K562 (cell line): ENCODE data around the gene PRKACB. TPM values are rescaled to one million over a fixed set of nuclear protein-coding genes. Genes with fewer than 3 reads are reported as not detected.
A peak's percentile ranks its signal among the peaks of the same experiment; 100 is the strongest.

ENCODE experiments used
- BDP1 ChIP-seq: IDR thresholded peaks from 3 replicates; pipeline ENCODE4 v1.6.1; 2011; ENCODE audit not compliant: insufficient read length, insufficient read depth
- BRD4 ChIP-seq: fragments of 200-600 bp; sonication (generic); IDR thresholded peaks from 2 replicates; pipeline ENCODE4 v1.6.1; 2017; ENCODE audit warnings: inconsistent platforms
- EP400 ChIP-seq: fragments of 450-650 bp; IDR thresholded peaks from 2 replicates; pipeline ENCODE4 v1.6.1; 2017; ENCODE audit warnings: antibody characterized with exemption, mild to moderate bottlenecking, moderate library complexity
- FOXA3 ChIP-seq, 2 experiments: fragments of 450-650 bp in 1 of 2; sonication (generic) in 1 of 2; formaldehyde crosslinking; IDR thresholded peaks in 1 of 2; conservative IDR thresholded peaks in 1 of 2; 2 replicates each; pipeline versions ENCODE4 v1.4.0 to v1.8.0; 2020 to 2022; ENCODE audit warnings: mild to moderate bottlenecking in 2 of 2, missing genetic modification reagents in 1 of 2
- FOXP4 ChIP-seq: sonication (generic); formaldehyde crosslinking; IDR thresholded peaks from 2 replicates; pipeline ENCODE4 v1.8.0; 2022; ENCODE audit warnings: mild to moderate bottlenecking, missing genetic modification reagents, borderline replicate concordance
- HDGF ChIP-seq: fragments of 450-650 bp; IDR thresholded peaks from 2 replicates; pipeline ENCODE4 v1.6.1; 2016
- HMGN3 ChIP-seq: IDR thresholded peaks from 2 replicates; pipeline ENCODE4 v1.6.1; 2011; ENCODE audit warnings: borderline replicate concordance, low read depth, mild to moderate bottlenecking, mixed read lengths, low read length; ENCODE audit not compliant: insufficient read length; ENCODE audit errors: extremely low read depth
- MIER1 ChIP-seq: fragments of 450-650 bp; IDR thresholded peaks from 2 replicates; pipeline ENCODE4 v1.6.1; 2016; ENCODE audit warnings: antibody characterized with exemption, mild to moderate bottlenecking, low read depth
- NFE2L1 ChIP-seq: fragments of 450-650 bp; IDR thresholded peaks from 2 replicates; pipeline ENCODE4 v1.6.1; 2016; ENCODE audit warnings: missing genetic modification characterization, low read depth, mild to moderate bottlenecking, missing compliant biosample characterization, moderate library complexity, borderline replicate concordance
- POLR2AphosphoS2 ChIP-seq: IDR thresholded peaks from 2 replicates; pipeline ENCODE4 v1.6.1; 2012; ENCODE audit warnings: low read length, improper control_type of control experiment
- POLR2H ChIP-seq: IDR thresholded peaks from 2 replicates; pipeline ENCODE4 v1.6.1; 2016; ENCODE audit warnings: missing genetic modification characterization, low read depth, mild to moderate bottlenecking, control low read depth, missing compliant biosample characterization, moderate library complexity
- RCOR1 ChIP-seq, 2 experiments: IDR thresholded peaks; 2 replicates each; pipeline ENCODE4 v1.6.1; 2012; ENCODE audit warnings: low read depth in 2 of 2, low read length in 2 of 2, borderline replicate concordance in 1 of 2, improper control_type of control experiment in 1 of 2
- SIN3B ChIP-seq: fragments of 450-650 bp; IDR thresholded peaks from 2 replicates; pipeline ENCODE4 v1.6.1; 2017; ENCODE audit warnings: low read depth, mild to moderate bottlenecking, moderate library complexity
- SMARCB1 ChIP-seq: IDR thresholded peaks from 2 replicates; pipeline ENCODE4 v1.6.1; 2011; ENCODE audit warnings: improper control_type of control experiment, low read depth; ENCODE audit not compliant: insufficient read length
- STAT5A ChIP-seq: IDR thresholded peaks from 2 replicates; pipeline ENCODE4 v1.6.1; 2012; ENCODE audit warnings: low read length, inconsistent platforms, borderline replicate concordance
- TAF15 ChIP-seq: fragments of 200-400 bp; formaldehyde crosslinking; IDR thresholded peaks from 2 replicates; pipeline ENCODE4 v1.6.1; 2017; ENCODE audit warnings: mild to moderate bottlenecking, low read depth, low read length, moderate library complexity
- ZBTB17 ChIP-seq: fragments of 450-650 bp; formaldehyde crosslinking; IDR thresholded peaks from 2 replicates; pipeline ENCODE4 v1.4.0; 2020; ENCODE audit warnings: mild to moderate bottlenecking
- ZNF507 ChIP-seq: conservative IDR thresholded peaks from 2 replicates; pipeline ENCODE4 v1.6.1; 2017; ENCODE audit warnings: missing genetic modification characterization, missing compliant biosample characterization
- ZNF561 ChIP-seq: fragments of 450-650 bp; formaldehyde crosslinking; conservative IDR thresholded peaks from 2 replicates; pipeline ENCODE4 v1.4.0; 2020; ENCODE audit warnings: mild to moderate bottlenecking, moderate library complexity
- ZNF76 ChIP-seq: fragments of 250-450 bp; sonication (Bioruptor Pico); IDR thresholded peaks from 2 replicates; pipeline ENCODE4 v1.4.0; 2020; ENCODE audit warnings: mild to moderate bottlenecking, moderate library complexity, borderline replicate concordance
- polyA plus RNA-seq, 8 experiments: library from polyadenylated mRNA; depleted of rRNA in 4 of 8; stranded (reverse) in 5 of 8; unstranded in 3 of 8; fragments of >200 nt; fragmentation: Nextera tagmentation in 2 of 8; fragmentation: Illumina TruSeq in 1 of 8; extraction: Ambion mirVana in 2 of 8; extraction: Trizol in 1 of 8; gene quantifications; 2 replicates each; pipeline versions ENCODE4 v1.2.1 to v1.2.3, GENCODE V29; 2011 to 2014; ENCODE audit warnings: inconsistent platforms in 1 of 8, missing spikeins in 1 of 8
- total RNA-seq, 7 experiments: library from RNA; depleted of rRNA in 6 of 7; stranded (reverse); fragments of >200 nt in 6 of 7; fragmentation: Illumina TruSeq in 2 of 7; extraction: Trizol in 2 of 7; gene quantifications; 2 replicates each; pipeline versions ENCODE4 v1.2.1 to v1.2.3, GENCODE V29; 2011 to 2021; ENCODE audit warnings: low replicate concordance in 1 of 7
- TF ChIP-seq, protein P1 (sequence below): sonication (generic); formaldehyde crosslinking; IDR thresholded peaks from 2 replicates; pipeline ENCODE4 v1.8.0; 2022; ENCODE audit warnings: mild to moderate bottlenecking, missing genetic modification reagents
- TF ChIP-seq, protein P2 (sequence below): fragments of 250-450 bp; sonication (Bioruptor Pico); IDR thresholded peaks from 2 replicates; pipeline ENCODE4 v1.8.0; 2021; ENCODE audit warnings: moderate library complexity, mild to moderate bottlenecking, inconsistent platforms

Gene PRKACB
- total and polyA plus RNA-seq, 9 of the 15 experiments (the other 6 are each of a cell fraction or from before 2014, with no cell fraction given) = 1.1 to 5.2 (median 2.8) TPM

DNA sequence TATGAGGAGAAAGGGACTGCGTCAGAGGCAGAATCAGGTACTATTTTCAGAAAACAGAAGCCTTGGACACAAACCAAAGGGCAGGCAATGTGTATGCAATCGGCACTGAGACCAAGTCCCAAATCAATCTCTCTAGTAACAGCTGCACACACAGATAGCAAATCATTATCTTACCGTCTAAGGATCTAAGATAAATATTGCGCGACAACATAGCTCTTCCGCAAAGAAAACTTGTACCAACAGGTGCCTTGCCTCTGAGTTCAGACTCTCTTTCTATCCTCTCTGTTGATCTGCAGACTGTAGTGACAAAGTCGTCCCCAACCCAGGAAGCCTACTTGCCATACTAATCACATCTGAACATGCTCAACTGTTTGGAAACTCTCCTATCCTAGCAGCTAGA is 134.8 kb downstream of the PRKACB start (continued):
- TF ChIP-seq, protein P1, sequence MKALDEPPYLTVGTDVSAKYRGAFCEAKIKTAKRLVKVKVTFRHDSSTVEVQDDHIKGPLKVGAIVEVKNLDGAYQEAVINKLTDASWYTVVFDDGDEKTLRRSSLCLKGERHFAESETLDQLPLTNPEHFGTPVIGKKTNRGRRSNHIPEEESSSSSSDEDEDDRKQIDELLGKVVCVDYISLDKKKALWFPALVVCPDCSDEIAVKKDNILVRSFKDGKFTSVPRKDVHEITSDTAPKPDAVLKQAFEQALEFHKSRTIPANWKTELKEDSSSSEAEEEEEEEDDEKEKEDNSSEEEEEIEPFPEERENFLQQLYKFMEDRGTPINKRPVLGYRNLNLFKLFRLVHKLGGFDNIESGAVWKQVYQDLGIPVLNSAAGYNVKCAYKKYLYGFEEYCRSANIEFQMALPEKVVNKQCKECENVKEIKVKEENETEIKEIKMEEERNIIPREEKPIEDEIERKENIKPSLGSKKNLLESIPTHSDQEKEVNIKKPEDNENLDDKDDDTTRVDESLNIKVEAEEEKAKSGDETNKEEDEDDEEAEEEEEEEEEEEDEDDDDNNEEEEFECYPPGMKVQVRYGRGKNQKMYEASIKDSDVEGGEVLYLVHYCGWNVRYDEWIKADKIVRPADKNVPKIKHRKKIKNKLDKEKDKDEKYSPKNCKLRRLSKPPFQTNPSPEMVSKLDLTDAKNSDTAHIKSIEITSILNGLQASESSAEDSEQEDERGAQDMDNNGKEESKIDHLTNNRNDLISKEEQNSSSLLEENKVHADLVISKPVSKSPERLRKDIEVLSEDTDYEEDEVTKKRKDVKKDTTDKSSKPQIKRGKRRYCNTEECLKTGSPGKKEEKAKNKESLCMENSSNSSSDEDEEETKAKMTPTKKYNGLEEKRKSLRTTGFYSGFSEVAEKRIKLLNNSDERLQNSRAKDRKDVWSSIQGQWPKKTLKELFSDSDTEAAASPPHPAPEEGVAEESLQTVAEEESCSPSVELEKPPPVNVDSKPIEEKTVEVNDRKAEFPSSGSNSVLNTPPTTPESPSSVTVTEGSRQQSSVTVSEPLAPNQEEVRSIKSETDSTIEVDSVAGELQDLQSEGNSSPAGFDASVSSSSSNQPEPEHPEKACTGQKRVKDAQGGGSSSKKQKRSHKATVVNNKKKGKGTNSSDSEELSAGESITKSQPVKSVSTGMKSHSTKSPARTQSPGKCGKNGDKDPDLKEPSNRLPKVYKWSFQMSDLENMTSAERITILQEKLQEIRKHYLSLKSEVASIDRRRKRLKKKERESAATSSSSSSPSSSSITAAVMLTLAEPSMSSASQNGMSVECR (CRISPR knock-in tag) = no peak
- TF ChIP-seq SMARCB1 (no peak), MIER1 (no peak), FOXP4 (CRISPR knock-in tag) (no peak), SIN3B (no peak), FOXA3 (CRISPR knock-in tag; conservative IDR thresholded peaks at IDR 0.05 in 1 of 2, IDR thresholded peaks at IDR 0.05 in 1 of 2) (peak in 1 of 2 experiments; percentile 93; a peak in 2 of 4 replicates), HDGF (no peak), ZNF561 (CRISPR knock-in tag) (no peak), BDP1 (no peak), BRD4 (no peak), ZNF507 (tag) (no peak), ZBTB17 (no peak), ZNF76 (no peak), POLR2AphosphoS2 (no peak), NFE2L1 (no peak), TAF15 (no peak), HMGN3 (peak; percentile 25), EP400 (no peak), POLR2H (tag) (no peak), STAT5A (no peak), RCOR1 (IDR thresholded peaks at IDR 0.05; ENCODE audit: borderline replicate concordance in 1 of 2, low read depth in 2 of 2, low read length in 2 of 2) (peak in 1 of 2 experiments; percentile 82; a peak in 2 of 4 replicates)
- TF ChIP-seq, protein P2, sequence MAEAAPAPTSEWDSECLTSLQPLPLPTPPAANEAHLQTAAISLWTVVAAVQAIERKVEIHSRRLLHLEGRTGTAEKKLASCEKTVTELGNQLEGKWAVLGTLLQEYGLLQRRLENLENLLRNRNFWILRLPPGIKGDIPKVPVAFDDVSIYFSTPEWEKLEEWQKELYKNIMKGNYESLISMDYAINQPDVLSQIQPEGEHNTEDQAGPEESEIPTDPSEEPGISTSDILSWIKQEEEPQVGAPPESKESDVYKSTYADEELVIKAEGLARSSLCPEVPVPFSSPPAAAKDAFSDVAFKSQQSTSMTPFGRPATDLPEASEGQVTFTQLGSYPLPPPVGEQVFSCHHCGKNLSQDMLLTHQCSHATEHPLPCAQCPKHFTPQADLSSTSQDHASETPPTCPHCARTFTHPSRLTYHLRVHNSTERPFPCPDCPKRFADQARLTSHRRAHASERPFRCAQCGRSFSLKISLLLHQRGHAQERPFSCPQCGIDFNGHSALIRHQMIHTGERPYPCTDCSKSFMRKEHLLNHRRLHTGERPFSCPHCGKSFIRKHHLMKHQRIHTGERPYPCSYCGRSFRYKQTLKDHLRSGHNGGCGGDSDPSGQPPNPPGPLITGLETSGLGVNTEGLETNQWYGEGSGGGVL (CRISPR knock-in tag) = no peak
